ENCODE data around the gene HAVCR2.
"Not testable (repeated sequence)": the region's sequence is repeated elsewhere in the genome, so short reads cannot be mapped to it uniquely, and the experiment has no call there.

Gene HAVCR2

GRCh38 chr5:157086751-157087359, 22.0 kb downstream of the HAVCR2 start:
- no peak for DNase-seq

- no peak for DNase-seq
These were observed 22.9 kb downstream of the HAVCR2 start for GRCh38 chr5:157085930-157086329.

GRCh38 chr5:157080286-157080685, 28.6 kb downstream of the HAVCR2 start:
- no peak for DNase-seq

GRCh38 chr5:157076558-157076957, 32.3 kb downstream of the HAVCR2 start:
- DNase-seq: no peak

GRCh38 chr5:157072508-157072907, 36.3 kb downstream of the HAVCR2 start:
- no peak for DNase-seq

GRCh38 chr5:157069949-157070348, 38.9 kb downstream of the HAVCR2 start:
- DNase-seq: no peak

- no peak for DNase-seq
These were observed 40.1 kb downstream of the HAVCR2 start for GRCh38 chr5:157068785-157069184.

- no peak for DNase-seq
These were observed 40.5 kb downstream of the HAVCR2 start for GRCh38 chr5:157068339-157068738.

- DNase-seq: no peak
These were observed 41.8 kb downstream of the HAVCR2 start for GRCh38 chr5:157067005-157067404.

GRCh38 chr5:157066080-157066479, 42.8 kb downstream of the HAVCR2 start:
- DNase-seq: no peak

GRCh38 chr5:157063776-157064430, 44.9 kb downstream of the HAVCR2 start:
- no peak for DNase-seq

GRCh38 chr5:157059891-157060290, 49.0 kb downstream of the HAVCR2 start:
- no peak for DNase-seq

GRCh38 chr5:157059093-157059539, 49.7 kb downstream of the HAVCR2 start, which contains the start of gene HAVCR1:
HAVCR1 (minus strand) TSS chr5:157059116; CDS start chr5:157057943, 1,173 bp downstream.
- DNase-seq: no peak

- no peak for DNase-seq
These were observed 51.1 kb downstream of the HAVCR2 start for GRCh38 chr5:157057459-157058370.

- DNase-seq: not testable (repeated sequence)
These were observed 52.0 kb downstream of the HAVCR2 start for GRCh38 chr5:157056848-157057247.

- no peak for DNase-seq
These were observed 57.1 kb downstream of the HAVCR2 start for GRCh38 chr5:157051604-157052245.

- DNase-seq: no peak
These were observed 58.8 kb downstream of the HAVCR2 start for GRCh38 chr5:157050050-157050449.

GRCh38 chr5:157049605-157050004, 59.2 kb downstream of the HAVCR2 start:
- DNase-seq: no peak

GRCh38 chr5:157047898-157048297, 60.9 kb downstream of the HAVCR2 start:
- no peak for DNase-seq

GRCh38 chr5:157047016-157047415, 61.8 kb downstream of the HAVCR2 start:
- not testable (repeated sequence) for DNase-seq

- no peak for DNase-seq
These were observed 62.8 kb downstream of the HAVCR2 start for GRCh38 chr5:157046041-157046440.

- DNase-seq: no peak
These were observed 63.2 kb downstream of the HAVCR2 start for GRCh38 chr5:157045601-157046000.
